ENCODE results near the gene NR4A1.
A peak's percentile ranks its signal among the peaks of the same experiment; 100 is the strongest.

The NR4A1 gene

GRCh38 chr12:52058631-52059361, 7.6 kb downstream of the NR4A1 start:
- DNase-seq (ENCODE audit: low read depth): no peak

- no peak for DNase-seq (ENCODE audit: low read depth)
Measured at GRCh38 chr12:52059582-52060497, 8.6 kb downstream of the NR4A1 start.

DNA sequence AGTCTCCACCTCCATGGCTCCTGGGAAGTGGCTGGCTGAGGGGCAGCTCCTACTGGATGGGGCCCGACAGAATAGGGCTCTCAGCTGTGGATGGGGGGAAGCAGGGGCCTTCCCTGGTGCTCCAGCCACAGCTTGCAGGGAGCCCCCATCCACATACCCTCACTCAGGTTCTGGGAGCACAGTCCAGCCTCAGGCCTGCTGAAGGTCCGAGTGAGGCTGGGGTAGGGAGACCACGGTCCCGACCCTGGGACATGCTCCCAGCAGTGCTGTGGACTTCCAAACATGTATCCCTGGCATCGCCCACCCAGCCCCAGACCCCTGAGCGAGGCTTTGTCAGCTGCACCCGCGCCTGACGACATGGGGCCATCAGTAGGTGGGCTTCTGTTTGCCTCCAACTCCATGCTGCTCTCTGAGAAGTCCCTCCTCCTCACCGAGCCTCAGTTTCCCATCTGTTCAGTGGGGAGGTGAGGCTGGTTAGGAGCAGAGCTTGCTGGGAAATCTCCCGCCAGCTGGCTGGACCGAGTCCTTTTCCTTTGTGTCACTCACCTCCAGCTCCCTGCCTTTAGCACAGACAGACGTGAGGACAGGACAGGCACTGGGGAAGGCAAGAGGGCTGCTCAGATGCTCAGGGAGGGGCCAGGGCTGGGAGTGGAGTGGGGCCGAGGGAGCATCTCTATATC, 9.4 kb downstream of the NR4A1 start:
- DNase-seq (ENCODE audit: low read depth): no peak

- DNase-seq (ENCODE audit: low read depth): no peak
Measured at GRCh38 chr12:52061470-52062166, 10.4 kb downstream of the NR4A1 start.

- DNase-seq (ENCODE audit: low read depth): no peak
Measured at GRCh38 chr12:52062167-52063081, 11.2 kb downstream of the NR4A1 start.

- DNase-seq (ENCODE audit: low read depth): no peak
Measured at GRCh38 chr12:52063082-52063924, 12.1 kb downstream of the NR4A1 start.

GRCh38 chr12:52063981-52064649, 12.9 kb downstream of the NR4A1 start:
- DNase-seq (ENCODE audit: low read depth): peak; percentile 85

- no peak for DNase-seq (ENCODE audit: low read depth)
Measured at GRCh38 chr12:52066346-52067080, 15.3 kb downstream of the NR4A1 start.

- DNase-seq (ENCODE audit: low read depth): no peak
Measured at GRCh38 chr12:52067081-52067374, 15.8 kb downstream of the NR4A1 start.

DNA sequence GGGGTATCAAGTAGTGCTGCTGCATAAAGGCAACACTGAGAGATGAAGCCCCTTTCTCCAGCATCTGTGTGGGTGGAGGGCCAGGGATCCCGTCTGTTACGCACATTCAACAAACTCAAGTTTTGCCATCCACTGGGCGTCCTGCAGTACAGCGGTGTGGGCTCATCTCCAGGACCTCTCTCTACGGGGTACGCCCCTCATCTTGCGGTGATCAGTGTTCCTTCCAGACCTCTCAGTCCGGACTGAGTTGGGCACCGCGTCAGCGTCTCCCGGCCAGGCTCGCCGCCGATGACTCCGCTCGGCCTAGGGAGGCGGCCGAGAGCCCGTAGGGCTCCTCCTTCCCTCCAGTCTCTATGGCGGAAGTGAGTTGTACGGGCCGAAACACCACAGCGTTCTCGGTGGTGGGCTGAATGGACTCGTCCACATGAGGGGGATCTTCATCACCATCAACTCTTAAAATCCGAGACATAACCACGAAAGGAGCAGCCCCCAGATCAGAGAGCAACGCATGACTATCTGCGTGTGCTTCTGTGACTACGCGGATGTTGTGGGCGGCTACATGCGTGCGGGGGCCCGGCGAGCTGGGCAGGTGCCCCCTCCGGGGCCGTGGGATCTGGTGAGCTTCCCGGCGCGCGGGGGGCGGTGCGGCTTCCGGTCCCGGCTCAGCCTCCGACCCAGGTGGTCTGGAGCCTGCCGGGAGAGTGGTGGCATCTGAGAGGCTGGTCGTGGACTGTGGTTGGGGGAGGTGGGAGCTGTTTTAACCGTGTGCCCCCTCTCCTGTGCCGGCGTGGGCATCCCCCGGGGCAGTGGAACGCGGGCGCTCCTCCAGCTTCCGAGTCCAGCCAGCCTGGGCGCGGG, 18.3 kb downstream of the NR4A1 start, which contains the start of gene ATG101:
Gene ATG101, plus strand, starts transcription at position 652 of the 858 bp plus-strand sequence. CDS start 3,673 bp downstream, outside the sequence.
- DNase-seq (ENCODE audit: low read depth): peak; percentile 95

DNA sequence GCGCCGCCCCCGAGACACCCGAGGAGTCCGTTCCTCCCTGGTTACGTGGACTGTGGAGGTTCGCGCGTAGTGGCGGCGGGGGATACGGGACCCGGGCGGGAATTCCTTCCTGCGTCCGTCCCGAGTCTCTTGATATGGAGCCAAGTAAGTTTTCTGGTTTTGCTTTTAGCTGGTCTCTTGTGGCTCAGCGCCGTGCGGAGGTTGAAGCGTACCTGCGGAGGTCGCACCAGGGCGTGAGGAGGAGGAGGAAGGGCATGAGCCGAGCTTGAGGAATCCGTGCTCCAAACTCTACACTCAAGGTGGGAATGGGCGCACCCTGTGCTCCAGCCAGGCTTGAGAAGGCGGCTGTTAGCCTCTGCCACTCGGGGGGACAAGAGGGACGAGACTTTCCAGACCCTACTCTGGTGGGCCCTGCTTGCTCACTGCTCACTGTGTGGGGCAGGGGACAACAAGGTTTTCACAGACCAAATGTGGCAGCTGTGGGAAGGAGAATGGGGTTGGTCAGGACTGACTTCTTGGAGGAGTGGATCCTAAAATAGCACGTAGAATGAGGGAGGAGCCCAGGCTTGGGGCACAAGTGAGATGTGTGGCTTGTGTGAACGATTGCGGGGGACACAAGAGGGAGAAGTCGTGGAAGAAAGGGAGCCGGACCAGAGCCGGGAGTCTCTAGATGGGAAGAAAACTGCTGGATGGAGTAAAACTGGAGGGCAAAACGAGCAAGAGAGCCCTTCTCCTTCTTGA, 19.1 kb downstream of the NR4A1 start:
- DNase-seq (ENCODE audit: low read depth): peak; percentile 54

DNA sequence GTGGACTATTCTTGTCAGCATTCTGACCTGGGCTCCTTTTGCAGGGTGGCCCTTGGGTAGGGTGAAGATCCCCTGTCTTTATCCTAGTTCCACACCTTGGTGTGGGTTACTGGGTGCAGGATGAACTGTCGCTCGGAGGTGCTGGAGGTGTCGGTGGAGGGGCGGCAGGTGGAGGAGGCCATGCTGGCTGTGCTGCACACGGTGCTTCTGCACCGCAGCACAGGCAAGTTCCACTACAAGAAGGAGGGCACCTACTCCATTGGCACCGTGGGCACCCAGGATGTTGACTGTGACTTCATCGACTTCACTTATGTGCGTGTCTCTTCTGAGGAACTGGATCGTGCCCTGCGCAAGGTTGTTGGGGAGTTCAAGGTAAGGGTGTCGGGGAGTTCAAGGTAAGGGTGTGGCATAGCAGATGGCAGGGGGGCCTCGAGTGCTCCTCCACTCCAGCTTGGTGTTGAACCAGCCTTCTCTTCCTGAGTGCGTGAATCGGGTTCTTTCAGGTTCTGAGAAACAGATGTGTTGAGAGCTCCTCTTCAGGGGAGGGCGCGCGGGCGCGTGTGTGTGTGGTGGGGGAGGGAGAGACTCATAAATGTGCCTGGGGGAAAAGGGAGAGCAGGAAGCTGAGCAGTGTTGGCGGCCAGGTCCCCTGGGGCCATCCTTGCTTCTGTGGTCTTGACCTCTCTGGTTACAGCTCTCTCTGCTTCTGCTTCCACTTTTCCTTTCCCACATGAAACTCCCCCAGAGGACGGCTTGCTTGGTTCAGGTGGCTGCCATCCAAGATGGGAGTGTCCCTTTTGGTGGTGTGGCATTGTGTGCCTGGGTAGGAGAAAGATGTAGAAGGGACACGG, 22.5 kb downstream of the NR4A1 start:
- peak; percentile 88 for DNase-seq (ENCODE audit: low read depth)

DNA sequence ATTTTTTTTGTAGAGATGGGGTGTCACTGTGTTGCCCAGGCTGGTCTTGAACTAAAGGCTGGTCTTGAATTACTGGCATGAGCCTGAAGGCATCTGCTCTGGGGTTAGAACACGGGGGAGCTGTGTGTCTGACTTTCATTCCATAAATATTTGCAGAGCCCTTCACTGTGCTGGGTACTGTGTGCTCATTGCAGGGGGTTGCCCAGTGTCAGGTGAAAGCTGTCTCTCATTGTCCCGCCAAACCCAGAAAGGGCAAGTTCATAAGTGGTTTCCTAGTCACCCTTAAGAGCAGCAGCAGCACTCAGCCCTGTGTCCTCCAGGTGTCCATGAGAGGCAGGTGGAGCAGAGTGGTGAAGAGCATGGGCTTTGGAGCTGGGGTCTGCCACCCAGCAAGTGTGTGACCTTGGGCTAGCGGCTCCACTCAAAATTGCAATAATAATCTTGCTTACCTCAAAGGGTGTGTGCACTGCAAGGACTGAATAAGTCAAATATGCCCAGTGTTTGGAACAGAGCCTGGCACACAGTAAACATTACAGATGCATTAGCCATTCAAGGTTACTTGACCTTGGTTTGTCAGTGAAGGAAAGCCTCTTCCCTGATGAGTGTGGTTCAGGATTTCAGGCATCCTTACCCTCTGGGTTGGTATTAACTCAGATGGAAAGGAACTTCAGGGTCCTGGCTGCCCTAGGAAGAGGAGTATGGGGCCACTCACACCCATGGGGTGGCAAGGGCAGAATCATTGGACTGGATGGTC, 23.9 kb downstream of the NR4A1 start:
- peak; percentile 39 for DNase-seq (ENCODE audit: low read depth)

- DNase-seq (ENCODE audit: low read depth): no peak
Measured at GRCh38 chr12:52076811-52077210, 25.6 kb downstream of the NR4A1 start.

- no peak for DNase-seq (ENCODE audit: low read depth)
Measured at GRCh38 chr12:52078276-52078675, 27.0 kb downstream of the NR4A1 start.

Measured in EH (cell line).